OCI-LY3 (cell line): ENCODE results near the gene APOBEC3B.

Source experiments
- H2AFZ ChIP-seq: fragments of 200-600, 300-600 bp; shearing (Covaris generic); 2 replicates; pipeline ENCODE4 v1.6.0; 2014; ENCODE audit warnings: antibody characterized with exemption, low read depth, low read length
- H3K27ac ChIP-seq: fragments of 200-600, 300-600 bp; sonication (generic); 2 replicates; pipeline ENCODE4 v1.5.1; 2014; ENCODE audit warnings: mild to moderate bottlenecking, low read length, moderate library complexity, mixed read lengths
- H3K27me3 ChIP-seq: fragments of 200-600, 300-600 bp; sonication (generic); 2 replicates; pipeline ENCODE4 v1.6.1; 2014; ENCODE audit warnings: low read depth, low read length, mixed read lengths
- H3K36me3 ChIP-seq: fragments of 200-600, 300-600 bp; sonication (generic); replicated peaks from 2 replicates; pipeline ENCODE3; 2014; ENCODE audit warnings: low read depth, low read length, mixed read lengths
- H3K4me1 ChIP-seq: fragments of 300-600, 200-600 bp; sonication (generic); 2 replicates; pipeline ENCODE4 v1.6.1; 2014; ENCODE audit warnings: low read length, mixed read lengths
- H3K4me2 ChIP-seq: fragments of 200-600, 300-600 bp; sonication (generic); 2 replicates; pipeline ENCODE4 v1.6.1; 2014; ENCODE audit warnings: low read length, mixed read lengths
- H3K4me3 ChIP-seq: fragments of 300-600, 200-600 bp; sonication (generic); 2 replicates; pipeline ENCODE4 v1.5.1; 2014; ENCODE audit warnings: antibody characterized with exemption, mild to moderate bottlenecking, low read length, moderate library complexity
- H3K79me2 ChIP-seq: fragments of 300-600, 200-600 bp; shearing (Covaris generic); 2 replicates; pipeline ENCODE4 v1.6.1; 2014; ENCODE audit warnings: mild to moderate bottlenecking, low read length, mixed read lengths
- H3K9ac ChIP-seq: fragments of 300-600, 200-600 bp; shearing (Covaris generic); 2 replicates; pipeline ENCODE4 v1.6.0; 2014; ENCODE audit warnings: mild to moderate bottlenecking, low read length, moderate library complexity
- H3K9me3 ChIP-seq: fragments of 200-600, 300-600 bp; shearing (Covaris generic); 2 replicates; pipeline ENCODE4 v1.6.1; 2014; ENCODE audit warnings: low read length, mixed read lengths; ENCODE audit not compliant: insufficient read depth
- H4K20me1 ChIP-seq: fragments of 200-600, 300-600 bp; sonication (generic); 2 replicates; pipeline ENCODE4 v1.6.1; 2016; ENCODE audit warnings: low read length, mixed read lengths; ENCODE audit not compliant: insufficient read depth
- CTCF ChIP-seq: fragments of 200-600, 300-600 bp; sonication (generic); IDR thresholded peaks from 2 replicates; pipeline ENCODE4 v1.5.1; 2014; ENCODE audit warnings: antibody characterized with exemption, low read length, low read depth
- EZH2phosphoT487 ChIP-seq: fragments of 200-600 bp; shearing (Covaris generic); IDR thresholded peaks from 2 replicates; pipeline ENCODE4 v1.6.1; 2018; ENCODE audit warnings: antibody characterized with exemption, mixed run types, low read depth

The APOBEC3B gene

GRCh38 chr22:39024519-39025308 is 42.6 kb downstream of the APOBEC3B start:
- Histone ChIP-seq H3K36me3 (peaks cover 2% of the 10 kb centered on the region), H4K20me1 (no peaks in the 10 kb centered on the region), H3K9ac (no peak overlapping the region), H3K4me2 (no peak overlapping the region), H3K27me3 (no peaks in the 10 kb centered on the region), H3K9me3 (no peaks in the 10 kb centered on the region), H2AFZ (no peak overlapping the region), H3K4me1 (peaks cover 16% of the 10 kb centered on the region), H3K27ac (no peak overlapping the region), H3K79me2 (no peaks in the 10 kb centered on the region), H3K4me3 (no peak overlapping the region)
- TF ChIP-seq CTCF, result no peak
- TF ChIP-seq EZH2phosphoT487, result no peak

GRCh38 chr22:39026509-39027150 is 44.5 kb downstream of the APOBEC3B start:
- Histone ChIP-seq H3K4me2 (no peak overlapping the region), H3K27ac (no peak overlapping the region), H3K9ac (no peak overlapping the region), H3K27me3 (no peaks in the 10 kb centered on the region), H4K20me1 (no peaks in the 10 kb centered on the region), H3K4me3 (no peak overlapping the region), H2AFZ (no peak overlapping the region), H3K9me3 (no peaks in the 10 kb centered on the region), H3K36me3 (peaks cover 2% of the 10 kb centered on the region), H3K79me2 (no peaks in the 10 kb centered on the region), H3K4me1 (peaks cover 10% of the 10 kb centered on the region)
- no peak for TF ChIP-seq EZH2phosphoT487
- TF ChIP-seq CTCF, result no peak

- H3K4me3 ChIP-seq, result no peak overlapping the region
- H2AFZ ChIP-seq, result no peak overlapping the region
- no peak for TF ChIP-seq EZH2phosphoT487
- TF ChIP-seq CTCF, result no peak
- no peak overlapping the region for H3K4me2 ChIP-seq
- peaks cover 7% of the 10 kb centered on the region for H3K4me1 ChIP-seq
- H4K20me1 ChIP-seq, result no peaks in the 10 kb centered on the region
- no peaks in the 10 kb centered on the region for H3K27me3 ChIP-seq
- no peak overlapping the region for H3K27ac ChIP-seq
- H3K36me3 ChIP-seq, result peaks cover 2% of the 10 kb centered on the region
- no peaks in the 10 kb centered on the region for H3K9me3 ChIP-seq
- no peaks in the 10 kb centered on the region for H3K79me2 ChIP-seq
- H3K9ac ChIP-seq, result no peak overlapping the region
Measured at GRCh38 chr22:39027717-39028116, 45.6 kb downstream of the APOBEC3B start.

GRCh38 chr22:39028281-39028680 is 46.1 kb downstream of the APOBEC3B start:
- Histone ChIP-seq H3K9me3 (no peaks in the 10 kb centered on the region), H3K4me2 (no peak overlapping the region), H3K9ac (no peak overlapping the region), H3K79me2 (no peaks in the 10 kb centered on the region), H2AFZ (no peak overlapping the region), H3K36me3 (peaks cover 2% of the 10 kb centered on the region), H3K27ac (no peak overlapping the region), H3K27me3 (no peaks in the 10 kb centered on the region), H3K4me3 (no peak overlapping the region), H4K20me1 (no peaks in the 10 kb centered on the region), H3K4me1 (peaks cover 7% of the 10 kb centered on the region)
- TF ChIP-seq EZH2phosphoT487, result no peak
- no peak for TF ChIP-seq CTCF
